Fibroblast of villous mesenchyme (primary cell): ENCODE measurements around the gene C10orf95. TPM values are rescaled to one million over a fixed set of nuclear protein-coding genes. Genes with fewer than 3 reads are reported as not detected.
"Not testable (repeated sequence)": the region's sequence is repeated elsewhere in the genome, so short reads cannot be mapped to it uniquely, and the experiment has no call there.

Experiments used
- DNase-seq: peaks from one replicate; pipeline ENCODE4 v3.0.0-alpha.2; 2010; ENCODE audit warnings: low read depth
- H3K4me3 ChIP-seq: 2 replicates; pipeline ENCODE4 v1.5.1; 2011; ENCODE audit warnings: low read depth, mild to moderate bottlenecking, low read length
- CTCF ChIP-seq: IDR thresholded peaks from 2 replicates; pipeline ENCODE4 v1.5.1; 2012; ENCODE audit warnings: low read depth, mild to moderate bottlenecking, low read length; ENCODE audit not compliant: insufficient read depth
- total RNA-seq: library from RNA; depleted of rRNA; stranded (reverse); fragments of >200 nt; gene quantifications from 2 replicates; pipeline ENCODE4 v1.2.3, GENCODE V29; 2012

The C10orf95 gene
- total RNA-seq, 1 donor: not detected

GRCh38 chr10:102457591-102458150, 6.3 kb upstream of the C10orf95 start:
- H3K4me3 ChIP-seq: no peak overlapping the region
- TF ChIP-seq CTCF: no peak
- DNase-seq: no peak

- no peak overlapping the region for H3K4me3 ChIP-seq
- TF ChIP-seq CTCF: no peak
Observed at GRCh38 chr10:102455893-102456471, 4.6 kb upstream of the C10orf95 start.

GRCh38 chr10:102454662-102455487, 3.5 kb upstream of the C10orf95 start:
- DNase-seq, H3K4me3 ChIP-seq: not testable (repeated sequence)

More at GRCh38 chr10:102455893-102456471, 4.6 kb upstream of the C10orf95 start:
- DNase-seq: peak; percentile 98

GRCh38 chr10:102453502-102453901, 2.2 kb upstream of the C10orf95 start:
- peak; percentile 59 for DNase-seq
- TF ChIP-seq CTCF: no peak
- no peak overlapping the region for H3K4me3 ChIP-seq

GRCh38 chr10:102452672-102453340, 1.5 kb upstream of the C10orf95 start:
- no peak overlapping the region for H3K4me3 ChIP-seq
- no peak for TF ChIP-seq CTCF
- peak; percentile 63 for DNase-seq

GRCh38 chr10:102450374-102451104, 804 bp downstream of the C10orf95 start:
- H3K4me3 ChIP-seq: peak overlapping the region; percentile 73
- DNase-seq: peak; percentile 61
- no peak for TF ChIP-seq CTCF
